Measurements from ENCODE around the gene CATSPERE.

The CATSPERE gene

GRCh38 chr1:244628789-244629188, 167.7 kb downstream of the CATSPERE start:
- H3K4me3 ChIP-seq (ENCODE audit: severe bottlenecking) = no peak overlapping the region
- no peak for DNase-seq (ENCODE audit: low spot score)
- no peak for ATAC-seq (ENCODE audit: low read depth)
- no peak overlapping the region for H3K27ac ChIP-seq (ENCODE audit: poor library complexity, severe bottlenecking)
- H3K9me3 ChIP-seq (ENCODE audit: severe bottlenecking) = peaks cover 4% of the 10 kb centered on the region
- no peaks in the 10 kb centered on the region for H3K27me3 ChIP-seq (ENCODE audit: insufficient read depth, poor library complexity, severe bottlenecking)
- H3K4me1 ChIP-seq (ENCODE audit: insufficient read depth, poor library complexity, severe bottlenecking) = no peaks in the 10 kb centered on the region
- H3K36me3 ChIP-seq (ENCODE audit: low read depth) = no peaks in the 10 kb centered on the region
- TF ChIP-seq CTCF (IDR thresholded peaks at IDR 0.05; ENCODE audit: poor library complexity, severe bottlenecking) = no peak

GRCh38 chr1:244633140-244633539, 172.1 kb downstream of the CATSPERE start:
- ATAC-seq (ENCODE audit: low read depth) (no peak), DNase-seq (ENCODE audit: low spot score) (no peak)
- Histone ChIP-seq H3K27ac (ENCODE audit: poor library complexity, severe bottlenecking) (no peak overlapping the region), H3K4me3 (ENCODE audit: severe bottlenecking) (no peak overlapping the region), H3K36me3 (ENCODE audit: low read depth) (no peaks in the 10 kb centered on the region), H3K9me3 (ENCODE audit: severe bottlenecking) (peaks cover 4% of the 10 kb centered on the region), H3K27me3 (ENCODE audit: insufficient read depth, poor library complexity, severe bottlenecking) (no peaks in the 10 kb centered on the region), H3K4me1 (ENCODE audit: insufficient read depth, poor library complexity, severe bottlenecking) (no peaks in the 10 kb centered on the region)
- no peak for TF ChIP-seq CTCF (IDR thresholded peaks at IDR 0.05; ENCODE audit: poor library complexity, severe bottlenecking)

- DNase-seq (ENCODE audit: low spot score) = no peak
- TF ChIP-seq CTCF (IDR thresholded peaks at IDR 0.05; ENCODE audit: poor library complexity, severe bottlenecking) = no peak
Observed at GRCh38 chr1:244634546-244634945, 173.5 kb downstream of the CATSPERE start.

GRCh38 chr1:244636488-244637259, 175.6 kb downstream of the CATSPERE start:
- no peak for DNase-seq (ENCODE audit: low spot score)
- Histone ChIP-seq H3K9me3 (ENCODE audit: severe bottlenecking) (peaks cover 4% of the 10 kb centered on the region), H3K36me3 (ENCODE audit: low read depth) (no peaks in the 10 kb centered on the region), H3K27me3 (ENCODE audit: insufficient read depth, poor library complexity, severe bottlenecking) (no peaks in the 10 kb centered on the region), H3K4me1 (ENCODE audit: insufficient read depth, poor library complexity, severe bottlenecking) (no peaks in the 10 kb centered on the region), H3K27ac (ENCODE audit: poor library complexity, severe bottlenecking) (no peak overlapping the region), H3K4me3 (ENCODE audit: severe bottlenecking) (no peak overlapping the region)
- no peak for TF ChIP-seq CTCF (IDR thresholded peaks at IDR 0.05; ENCODE audit: poor library complexity, severe bottlenecking)
- no peak for ATAC-seq (ENCODE audit: low read depth)

More at GRCh38 chr1:244634546-244634945, 173.5 kb downstream of the CATSPERE start:
- H3K27ac ChIP-seq (ENCODE audit: poor library complexity, severe bottlenecking) = no peak overlapping the region
- H3K9me3 ChIP-seq (ENCODE audit: severe bottlenecking) = peaks cover 4% of the 10 kb centered on the region
- H3K4me1 ChIP-seq (ENCODE audit: insufficient read depth, poor library complexity, severe bottlenecking) = no peaks in the 10 kb centered on the region
- H3K36me3 ChIP-seq (ENCODE audit: low read depth) = no peaks in the 10 kb centered on the region
- H3K27me3 ChIP-seq (ENCODE audit: insufficient read depth, poor library complexity, severe bottlenecking) = no peaks in the 10 kb centered on the region
- no peak overlapping the region for H3K4me3 ChIP-seq (ENCODE audit: severe bottlenecking)
- no peak for ATAC-seq (ENCODE audit: low read depth)

GRCh38 chr1:244639561-244639960, 178.5 kb downstream of the CATSPERE start:
- H3K4me1 ChIP-seq (ENCODE audit: insufficient read depth, poor library complexity, severe bottlenecking) = no peaks in the 10 kb centered on the region
- ATAC-seq (ENCODE audit: low read depth) = no peak
- no peak for TF ChIP-seq CTCF (IDR thresholded peaks at IDR 0.05; ENCODE audit: poor library complexity, severe bottlenecking)
- DNase-seq (ENCODE audit: low spot score) = no peak
- no peaks in the 10 kb centered on the region for H3K27me3 ChIP-seq (ENCODE audit: insufficient read depth, poor library complexity, severe bottlenecking)
- no peaks in the 10 kb centered on the region for H3K36me3 ChIP-seq (ENCODE audit: low read depth)
- H3K4me3 ChIP-seq (ENCODE audit: severe bottlenecking) = no peak overlapping the region
- H3K9me3 ChIP-seq (ENCODE audit: severe bottlenecking) = no peaks in the 10 kb centered on the region
- H3K27ac ChIP-seq (ENCODE audit: poor library complexity, severe bottlenecking) = no peak overlapping the region

Data from RWPE2 (cell line).